Trophoblast cell (in vitro differentiated cells and primary cell): ENCODE measurements around the gene ATXN7.

Experiments used
- DNase-seq, 2 donors: peaks; one replicate each; pipeline ENCODE4 v3.0.0-alpha.2; 2016
- H2AFZ ChIP-seq: 2 replicates; pipeline ENCODE4 v1.6.1; 2013; ENCODE audit warnings: low read length, moderate library complexity, mild to moderate bottlenecking; ENCODE audit not compliant: insufficient read depth, poor library complexity
- H2AK5ac ChIP-seq: 2 replicates; pipeline ENCODE4 v1.6.1; 2013; ENCODE audit warnings: mild to moderate bottlenecking, low read length
- H2BK120ac ChIP-seq: 2 replicates; pipeline ENCODE4 v1.6.1; 2013; ENCODE audit warnings: low read length, mild to moderate bottlenecking, moderate library complexity; ENCODE audit not compliant: insufficient read depth, poor library complexity
- H2BK12ac ChIP-seq: 2 replicates; pipeline ENCODE4 v1.6.1; 2013; ENCODE audit warnings: mild to moderate bottlenecking, low read length, moderate library complexity
- H2BK5ac ChIP-seq: 2 replicates; pipeline ENCODE4 v1.6.1; 2013; ENCODE audit warnings: low read length, low read depth, moderate library complexity, mild to moderate bottlenecking; ENCODE audit not compliant: poor library complexity
- H3K14ac ChIP-seq: 2 replicates; pipeline ENCODE4 v1.6.1; 2013; ENCODE audit warnings: mild to moderate bottlenecking, low read length
- H3K18ac ChIP-seq: 2 replicates; pipeline ENCODE4 v1.6.1; 2013; ENCODE audit warnings: mild to moderate bottlenecking, low read length
- H3K23ac ChIP-seq: 2 replicates; pipeline ENCODE4 v1.6.1; 2013; ENCODE audit warnings: low read length
- H3K27ac ChIP-seq: 2 replicates; pipeline ENCODE4 v1.5.1; 2013; ENCODE audit warnings: low read depth, mild to moderate bottlenecking, inconsistent platforms, low read length, moderate library complexity
- H3K27me3 ChIP-seq: 2 replicates; pipeline ENCODE4 v1.6.1; 2013; ENCODE audit warnings: inconsistent platforms, mild to moderate bottlenecking, low read length, moderate library complexity; ENCODE audit not compliant: insufficient read depth
- H3K36me3 ChIP-seq, 2 experiments: 1 replicate in 1 of 2; 2 replicates in 1 of 2; pipeline ENCODE4 v1.6.1; 2013; ENCODE audit warnings: low read length in 2 of 2, mild to moderate bottlenecking in 2 of 2, moderate library complexity in 1 of 2; ENCODE audit not compliant: insufficient read depth in 2 of 2, control insufficient read depth in 1 of 2
- H3K4ac ChIP-seq: 2 replicates; pipeline ENCODE4 v1.6.1; 2013; ENCODE audit warnings: low read depth, mild to moderate bottlenecking, low read length, moderate library complexity
- H3K4me1 ChIP-seq, 2 experiments: 1 replicate in 1 of 2; 2 replicates in 1 of 2; pipeline ENCODE4 v1.6.1; 2013; ENCODE audit warnings: low read length in 2 of 2, mild to moderate bottlenecking in 2 of 2, moderate library complexity in 1 of 2; ENCODE audit not compliant: insufficient read depth in 2 of 2, control insufficient read depth in 1 of 2
- H3K4me2 ChIP-seq: 2 replicates; pipeline ENCODE4 v1.6.1; 2013; ENCODE audit warnings: inconsistent platforms, mild to moderate bottlenecking, low read length, moderate library complexity
- H3K4me3 ChIP-seq: 2 replicates; pipeline ENCODE4 v1.5.1; 2013; ENCODE audit warnings: mild to moderate bottlenecking, low read depth, low read length, inconsistent platforms
- H3K79me1 ChIP-seq: one replicate; pipeline ENCODE4 v1.6.1; 2013; ENCODE audit warnings: low read length
- H3K79me2 ChIP-seq: 2 replicates; pipeline ENCODE4 v1.6.1; 2013; ENCODE audit warnings: low read length, mild to moderate bottlenecking; ENCODE audit not compliant: control insufficient read depth, insufficient read depth, poor library complexity
- H3K9ac ChIP-seq: 2 replicates; pipeline ENCODE4 v1.6.1; 2013; ENCODE audit warnings: mild to moderate bottlenecking, low read length
- H3K9me3 ChIP-seq: 2 replicates; pipeline ENCODE4 v1.6.1; 2013; ENCODE audit warnings: low read depth, mild to moderate bottlenecking, control low read depth, inconsistent platforms, low read length; ENCODE audit not compliant: insufficient read depth
- H4K12ac ChIP-seq: 2 replicates; pipeline ENCODE4 v1.6.1; 2013; ENCODE audit warnings: low read depth, mild to moderate bottlenecking, low read length, moderate library complexity
- H4K8ac ChIP-seq: 2 replicates; pipeline ENCODE4 v1.6.1; 2013; ENCODE audit warnings: low read depth, mild to moderate bottlenecking, low read length, moderate library complexity
- H4K91ac ChIP-seq: one replicate; pipeline ENCODE4 v1.6.1; 2013; ENCODE audit warnings: low read depth, mild to moderate bottlenecking, low read length, moderate library complexity
- WGBS: extraction: QIAGEN DNeasy Blood & Tissue Kit; methylation state at CpG from one replicate; pipeline ENCODE4 v1.1.7; 2013; ENCODE audit warnings: missing lambda C conversion rate; ENCODE audit not compliant: insufficient read length, insufficient coverage; ENCODE audit errors: extremely low coverage; 5-methylcytosine and 5-hydroxymethylcytosine counted together

ATXN7 gene

GRCh38 chr3:64031540-64032508 lies 168.2 kb downstream of the ATXN7 start:
- H2BK5ac ChIP-seq: peak overlapping the region; percentile 3
- no peaks in the 10 kb centered on the region for H3K79me2 ChIP-seq
- H2AK5ac ChIP-seq: no peak overlapping the region
- no peak overlapping the region for H3K18ac ChIP-seq
- H3K4me3 ChIP-seq: no peak overlapping the region
- peaks cover 2% of the 10 kb centered on the region for H3K9me3 ChIP-seq
- no peak overlapping the region for H3K14ac ChIP-seq
- H2BK120ac ChIP-seq: peak overlapping the region; percentile 74
- H4K8ac ChIP-seq: peak overlapping the region; percentile 6
- peak overlapping the region; percentile 19 for H2BK12ac ChIP-seq
- no peaks in the 10 kb centered on the region for H3K4me1 ChIP-seq
- peaks cover 5% of the 10 kb centered on the region for H3K79me1 ChIP-seq
- no peaks in the 10 kb centered on the region for H3K27me3 ChIP-seq
- no peak overlapping the region for H2AFZ ChIP-seq
- H3K36me3 ChIP-seq: no peaks in the 10 kb centered on the region
- DNase-seq: no peak
- H3K9ac ChIP-seq: no peak overlapping the region
- H4K12ac ChIP-seq: no peak overlapping the region
- H4K91ac ChIP-seq: peak overlapping the region; percentile 19
- H3K4ac ChIP-seq: no peak overlapping the region
- no peak overlapping the region for H3K23ac ChIP-seq
- H3K4me2 ChIP-seq: no peak overlapping the region
- WGBS: no CpG with 5 or more reads among the region's 13 CpGs
- H3K27ac ChIP-seq: peak overlapping the region; percentile 43

- Histone ChIP-seq H2AFZ (no peak overlapping the region), H3K9me3 (peaks cover 2% of the 10 kb centered on the region), H3K79me2 (no peaks in the 10 kb centered on the region), H2BK12ac (no peak overlapping the region), H3K4me2 (no peak overlapping the region), H3K14ac (no peak overlapping the region), H3K23ac (no peak overlapping the region), H3K27me3 (no peaks in the 10 kb centered on the region), H4K12ac (no peak overlapping the region), H4K91ac (no peak overlapping the region), H3K79me1 (peaks cover 13% of the 10 kb centered on the region), H3K4ac (no peak overlapping the region), H2BK5ac (no peak overlapping the region), H3K27ac (no peak overlapping the region), H3K9ac (no peak overlapping the region), H2BK120ac (no peak overlapping the region), H3K36me3 (no peaks in the 10 kb centered on the region), H4K8ac (no peak overlapping the region), H2AK5ac (no peak overlapping the region), H3K4me3 (no peak overlapping the region), H3K4me1 (no peaks in the 10 kb centered on the region), H3K18ac (no peak overlapping the region)
- DNase-seq: no peak
- no CpG with 5 or more reads among the region's 2 CpGs for WGBS
Measured at GRCh38 chr3:64033069-64033468, 169.4 kb downstream of the ATXN7 start.

GRCh38 chr3:64037084-64037483 lies 173.4 kb downstream of the ATXN7 start:
- peak overlapping the region; percentile 74 for H2AK5ac ChIP-seq
- H2AFZ ChIP-seq: no peak overlapping the region
- peaks cover 2% of the 10 kb centered on the region for H3K9me3 ChIP-seq
- H3K27me3 ChIP-seq: no peaks in the 10 kb centered on the region
- H3K36me3 ChIP-seq: no peaks in the 10 kb centered on the region
- no peak overlapping the region for H3K4me2 ChIP-seq
- no peak overlapping the region for H3K18ac ChIP-seq
- H3K79me2 ChIP-seq: no peaks in the 10 kb centered on the region
- no peak overlapping the region for H3K9ac ChIP-seq
- H3K14ac ChIP-seq: no peak overlapping the region
- DNase-seq: no peak
- no peak overlapping the region for H3K27ac ChIP-seq
- WGBS: no CpG with 5 or more reads among the region's 7 CpGs
- no peak overlapping the region for H3K23ac ChIP-seq
- H3K4me3 ChIP-seq: no peak overlapping the region
- no peak overlapping the region for H2BK5ac ChIP-seq
- peaks cover 12% of the 10 kb centered on the region for H3K79me1 ChIP-seq
- peaks cover 5% of the 10 kb centered on the region in 2 experiments for H3K4me1 ChIP-seq
- H3K4ac ChIP-seq: no peak overlapping the region
- H2BK12ac ChIP-seq: peak overlapping the region; percentile 93
- peak overlapping the region; percentile 37 for H2BK120ac ChIP-seq
- no peak overlapping the region for H4K91ac ChIP-seq
- H4K8ac ChIP-seq: no peak overlapping the region
- no peak overlapping the region for H4K12ac ChIP-seq

GRCh38 chr3:64038253-64038767 lies 174.6 kb downstream of the ATXN7 start:
- Histone ChIP-seq H3K79me1 (peaks cover 8% of the 10 kb centered on the region), H4K12ac (no peak overlapping the region), H3K4ac (no peak overlapping the region), H3K9ac (no peak overlapping the region), H2AK5ac (no peak overlapping the region), H3K18ac (no peak overlapping the region), H2AFZ (no peak overlapping the region), H3K4me2 (no peak overlapping the region), H3K79me2 (no peaks in the 10 kb centered on the region), H2BK120ac (peak overlapping the region; percentile 60), H2BK12ac (no peak overlapping the region), H3K36me3 (no peaks in the 10 kb centered on the region), H3K27me3 (no peaks in the 10 kb centered on the region), H3K27ac (no peak overlapping the region), H3K23ac (no peak overlapping the region), H3K4me1 (peaks cover 5% of the 10 kb centered on the region in 2 experiments), H3K9me3 (peaks cover 2% of the 10 kb centered on the region), H4K91ac (no peak overlapping the region), H4K8ac (no peak overlapping the region), H2BK5ac (no peak overlapping the region), H3K14ac (no peak overlapping the region), H3K4me3 (no peak overlapping the region)
- WGBS: no CpG with 5 or more reads among the region's 4 CpGs
- no peak for DNase-seq
